Lower leg skin (tissue), 4 donors: Measurements from ENCODE around the gene RIMBP3C. TPM values are rescaled to one million over a fixed set of nuclear protein-coding genes. Genes with fewer than 3 reads are reported as not detected.
"Not testable (repeated sequence)": the region's sequence is repeated elsewhere in the genome, so short reads cannot be mapped to it uniquely, and the experiment has no call there.

Source experiments
- DNase-seq, 2 donors: peaks; one replicate each; pipeline ENCODE4 v3.0.0-alpha.2; 2019; ENCODE audit warnings: low spot score in 2 of 2
- H3K4me3 ChIP-seq: fragments of 200-600 bp; sonication (generic); 2 replicates; pipeline ENCODE4 v1.5.1; 2017; ENCODE audit warnings: mild to moderate bottlenecking, low read depth; ENCODE audit not compliant: poor library complexity, severe bottlenecking
- CTCF ChIP-seq, 3 donors: fragments of 450-650 bp; IDR thresholded peaks; one replicate each; pipeline ENCODE4 v1.5.1; 2016; ENCODE audit warnings: antibody characterized with exemption in 3 of 3, mild to moderate bottlenecking in 3 of 3, moderate library complexity in 2 of 3
- POLR2A ChIP-seq, 2 donors: fragments of 450-650 bp; IDR thresholded peaks; one replicate each; pipeline ENCODE4 v1.6.1; 2016 to 2017; ENCODE audit warnings: antibody characterized with exemption in 2 of 2, mild to moderate bottlenecking in 1 of 2, moderate library complexity in 1 of 2
- WGBS, 2 donors: methylation state at CpG; one replicate each; pipeline ENCODE4 v1.1.5; 2018; 5-methylcytosine and 5-hydroxymethylcytosine counted together
- intact Hi-C: fragments of 100-400 bp; cut with DNase I; formaldehyde crosslinking; loops from one replicate; pipeline ENCODE4 v1.15.0; 2023; ENCODE audit warnings: low total_unique reads
- total RNA-seq, 4 donors: library from RNA; depleted of rRNA; stranded (reverse); fragments of >200 nt; gene quantifications; one replicate each; pipeline ENCODE4 v1.1.0, GENCODE V29; 2016

The RIMBP3C gene
- total RNA-seq, 4 donors from 2014 or later = 0.20 to 0.30 TPM; not detected in 2

DNA sequence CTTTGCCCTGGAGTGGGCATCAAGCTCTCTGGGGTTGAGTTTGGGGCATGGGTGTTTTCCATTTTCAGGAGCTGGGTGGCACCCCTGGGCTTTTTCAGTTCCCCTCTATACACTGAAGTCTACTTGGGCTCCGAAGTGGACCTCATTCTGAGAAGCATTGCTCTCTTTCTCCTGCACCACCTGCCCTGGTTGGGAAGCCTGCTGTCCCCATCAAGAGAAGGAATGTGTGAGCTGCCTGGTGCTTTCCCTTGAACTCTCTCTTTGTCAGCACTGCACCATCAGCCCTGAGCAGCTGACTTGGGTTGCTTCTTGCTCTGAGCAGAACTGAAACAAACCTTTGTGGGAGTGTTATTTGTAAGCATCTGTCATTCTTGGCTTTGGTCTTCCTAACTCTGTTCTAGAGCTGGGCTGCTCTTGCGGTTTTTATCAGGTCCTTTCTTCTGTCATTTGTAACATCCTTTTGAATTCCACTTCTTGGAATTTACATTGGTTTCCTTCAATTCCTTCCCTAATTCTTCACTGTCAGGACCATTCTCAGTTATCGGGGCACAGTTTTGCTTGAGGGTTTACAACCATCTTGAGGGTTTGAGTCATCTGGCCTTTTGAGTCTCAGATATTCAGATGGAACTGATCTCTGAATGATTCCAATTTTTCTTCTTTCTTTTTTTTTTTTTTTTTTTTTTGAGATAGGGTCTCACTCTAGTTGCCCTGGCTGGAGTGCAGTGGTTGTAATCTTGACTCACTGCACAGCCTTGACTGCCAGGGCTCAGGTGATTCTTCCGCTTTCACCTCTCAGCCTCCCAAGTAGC lies 36.7 kb upstream of the RIMBP3C start:
- intact Hi-C loops = no loop called here
- TF ChIP-seq POLR2A (IDR thresholded peaks at IDR 0.05) = no peak
- TF ChIP-seq CTCF (IDR thresholded peaks at IDR 0.05) = no peak
- 71 to 73% methylated on average over 4 of the region's 4 CpGs for WGBS, 2 donors
- DNase-seq = no peak
- no peak overlapping the region for H3K4me3 ChIP-seq

DNA sequence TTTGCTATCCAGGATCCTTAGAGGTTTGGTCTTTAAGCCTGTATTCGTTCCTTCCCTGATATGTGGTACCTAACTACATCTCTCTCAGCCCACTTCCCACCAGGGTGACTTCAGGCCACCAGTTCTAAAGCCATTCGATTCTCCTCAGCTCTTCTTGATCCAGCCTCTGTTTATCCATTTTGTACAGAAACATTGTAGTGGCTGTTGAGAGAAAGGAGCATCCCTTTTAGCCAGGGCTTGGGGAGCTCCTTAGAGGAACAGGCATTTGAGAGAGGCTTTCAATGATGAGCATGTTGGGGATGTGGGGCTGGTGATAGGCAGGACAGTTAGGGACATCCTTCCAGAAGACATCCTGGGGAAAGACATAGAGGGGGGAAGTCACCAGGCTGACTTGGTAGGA lies 34.1 kb upstream of the RIMBP3C start:
- no peak for TF ChIP-seq CTCF (IDR thresholded peaks at IDR 0.05)
- no peak for TF ChIP-seq POLR2A (IDR thresholded peaks at IDR 0.05)
- 75 to 90% methylated on average over 2 of the region's 2 CpGs for WGBS, 2 donors
- intact Hi-C loops = no loop called here

DNA sequence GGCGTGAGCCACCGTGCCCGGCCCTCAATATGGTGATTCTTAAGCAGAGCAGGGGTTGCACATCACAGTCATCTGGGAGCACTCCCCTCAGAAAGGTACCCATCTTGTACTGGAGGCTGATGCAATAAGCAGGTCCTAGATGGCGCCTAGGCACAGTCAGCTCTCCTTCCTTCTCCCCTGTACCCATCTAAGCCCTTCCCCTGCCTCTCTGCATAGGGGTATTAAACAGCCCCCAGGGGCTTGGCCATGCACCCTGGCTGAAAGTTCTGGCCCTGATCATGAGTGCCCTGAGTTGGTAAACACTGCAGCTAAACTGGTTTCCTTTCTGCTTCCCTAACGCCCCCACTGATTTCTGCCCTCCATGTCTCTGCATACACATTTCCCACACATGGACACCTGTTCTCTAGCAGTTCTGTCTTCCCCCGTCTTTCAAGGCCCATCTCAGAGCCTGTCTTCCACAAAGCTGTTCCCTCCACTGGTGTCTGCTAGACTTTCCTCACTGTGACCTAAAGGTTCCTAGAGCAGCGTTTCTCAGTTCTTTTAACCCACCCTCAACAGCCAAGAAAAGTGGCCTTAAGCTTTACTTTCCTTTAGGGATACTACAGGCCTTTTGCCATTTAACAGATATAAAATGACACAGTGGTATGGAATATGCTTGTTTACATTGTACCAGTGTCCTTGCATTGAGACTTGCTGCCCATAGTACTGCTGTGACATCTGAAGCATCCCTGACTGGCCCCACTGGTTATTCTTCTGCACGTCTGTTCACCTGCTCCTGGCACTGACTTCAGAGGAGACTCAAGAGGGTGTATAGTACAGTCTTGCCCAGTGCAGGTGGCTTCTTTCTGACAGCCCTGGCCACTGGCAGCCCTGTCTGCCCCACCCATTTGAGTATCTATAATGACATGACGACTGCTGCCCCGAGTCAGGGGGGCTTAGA lies 31.8 kb upstream of the RIMBP3C start:
- TF ChIP-seq POLR2A (IDR thresholded peaks at IDR 0.05) (no peak), CTCF (IDR thresholded peaks at IDR 0.05) (no peak)
- WGBS, 2 donors = 64 to 68% methylated on average over 10 of the region's 10 CpGs
- H3K4me3 ChIP-seq = no peak overlapping the region
- intact Hi-C loops = no loop called here
- DNase-seq = no peak

More for the DNA sequence above, 34.1 kb upstream of the RIMBP3C start:
- no peak for DNase-seq
- H3K4me3 ChIP-seq = no peak overlapping the region

DNA sequence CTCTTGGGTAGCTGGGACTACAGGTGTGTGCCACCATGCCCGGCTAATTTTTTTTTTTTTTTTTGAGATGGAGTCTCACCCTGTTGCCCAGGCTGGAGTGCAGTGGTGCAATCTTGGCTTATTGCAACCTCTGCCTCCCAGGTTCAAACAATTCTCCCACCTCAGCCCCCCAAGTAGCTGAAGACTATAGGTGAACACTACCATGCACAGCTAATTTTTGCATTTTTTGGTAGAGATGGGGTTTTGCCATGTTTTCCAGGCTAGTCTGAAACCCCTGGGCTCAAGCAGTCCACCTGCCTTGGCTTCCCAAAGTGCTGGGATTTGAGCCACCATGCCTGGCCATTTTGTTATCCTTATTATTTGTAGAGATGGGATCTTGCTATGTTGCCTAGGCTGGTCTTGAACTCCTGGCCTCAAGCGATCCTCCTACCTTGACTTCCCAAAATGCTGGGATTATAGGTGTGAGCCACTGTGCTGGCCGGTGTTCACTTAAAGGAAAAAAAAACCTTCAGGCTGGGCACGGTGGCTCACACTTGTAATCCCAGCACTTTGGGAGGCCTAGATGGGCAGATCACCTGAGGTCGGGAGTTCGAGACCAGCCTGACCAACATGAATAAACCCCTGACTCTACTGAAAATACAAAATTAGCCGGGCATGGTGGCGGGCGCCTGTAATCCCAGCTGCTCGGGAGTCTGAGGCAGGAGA lies 29.9 kb upstream of the RIMBP3C start:
- DNase-seq, intact Hi-C loops, H3K4me3 ChIP-seq: not testable (repeated sequence)
- 93 to 95% methylated on average over 10 of the region's 10 CpGs for WGBS, 2 donors

DNA sequence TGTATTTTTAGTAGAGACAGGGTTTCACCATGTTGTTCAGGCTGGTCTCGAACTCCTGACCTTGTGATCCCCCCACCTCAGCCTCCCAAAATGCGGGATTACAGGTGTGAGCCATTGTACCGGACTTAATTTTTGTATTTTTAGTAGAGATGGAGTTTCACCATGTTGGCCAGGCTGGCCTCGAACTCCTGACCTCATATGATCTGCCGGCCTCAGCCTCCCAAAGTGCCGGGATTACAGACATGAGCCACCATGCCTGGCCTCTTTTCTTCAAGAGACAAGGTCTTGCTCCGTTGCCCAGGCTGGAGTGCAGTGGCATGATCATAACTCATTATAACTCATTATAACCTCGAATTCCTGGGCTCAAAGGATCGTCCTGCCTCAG lies 29.4 kb upstream of the RIMBP3C start:
- 92 to 96% methylated on average over 9 of the region's 9 CpGs for WGBS, 2 donors
- H3K4me3 ChIP-seq, DNase-seq, intact Hi-C loops: not testable (repeated sequence)

DNA sequence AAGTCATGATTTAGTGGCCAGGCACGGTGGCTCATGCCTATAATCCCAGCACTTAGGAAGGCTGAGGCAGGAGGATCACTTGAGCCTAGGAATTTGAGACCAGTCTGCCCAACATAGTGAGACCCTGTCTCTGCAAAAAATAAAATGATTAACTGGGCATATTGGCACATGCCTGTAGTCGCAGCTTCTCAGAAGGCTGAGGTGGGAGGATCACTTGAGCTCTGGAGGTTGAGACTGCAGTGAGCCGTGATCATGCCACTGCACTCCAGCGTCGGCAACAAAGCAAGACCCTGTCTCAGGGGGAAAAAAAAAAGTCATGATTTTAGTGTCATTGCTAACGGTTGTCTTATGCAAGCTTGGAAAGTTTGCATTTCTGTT lies 28.2 kb upstream of the RIMBP3C start:
- TF ChIP-seq CTCF (IDR thresholded peaks at IDR 0.05) (no peak), POLR2A (IDR thresholded peaks at IDR 0.05) (no peak)
- intact Hi-C loops = no loop called here
- 68 to 70% methylated on average over 6 of the region's 6 CpGs for WGBS, 2 donors
- H3K4me3 ChIP-seq = no peak overlapping the region
- no peak for DNase-seq
